Measurements from ENCODE around the gene SENP3. TPM values are rescaled to one million over a fixed set of nuclear protein-coding genes. Genes with fewer than 3 reads are reported as not detected.

The SENP3 gene
- total RNA-seq, 1 experiment from 2014 or later: 113 TPM

DNA sequence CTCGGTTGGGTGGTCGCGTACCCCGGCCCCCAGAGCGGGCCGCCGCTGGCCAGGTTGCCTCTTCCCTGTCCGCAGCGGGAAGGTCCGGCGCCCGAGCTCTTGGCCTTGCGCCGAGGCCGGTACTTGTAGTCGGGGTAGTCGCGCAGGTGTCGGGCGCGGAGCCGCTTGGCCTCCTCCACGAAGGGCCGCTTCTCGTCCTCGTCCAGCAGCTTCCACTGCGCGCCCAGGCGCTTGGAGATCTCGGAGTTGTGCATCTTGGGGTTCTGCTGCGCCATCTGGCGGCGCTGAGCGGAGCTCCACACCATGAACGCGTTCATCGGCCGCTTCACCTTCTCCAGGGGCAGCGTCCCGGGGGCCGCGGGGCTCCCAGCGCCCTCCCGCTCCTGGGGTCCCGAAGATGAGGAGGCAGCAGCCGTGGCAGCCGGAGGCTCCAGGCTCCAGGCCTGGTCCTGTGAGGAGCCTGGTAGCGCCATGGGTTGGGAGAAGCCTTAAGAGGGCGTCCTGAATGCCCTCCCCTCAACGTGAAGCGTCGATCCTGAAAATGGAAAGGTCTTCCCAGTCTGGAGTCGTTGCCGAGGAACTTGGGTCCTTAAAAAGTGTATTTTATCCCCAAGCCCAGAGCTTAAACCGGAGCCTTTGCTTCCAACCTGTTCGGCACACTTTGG, 27.6 kb downstream of the SENP3 start:
- TF ChIP-seq, protein P1, sequence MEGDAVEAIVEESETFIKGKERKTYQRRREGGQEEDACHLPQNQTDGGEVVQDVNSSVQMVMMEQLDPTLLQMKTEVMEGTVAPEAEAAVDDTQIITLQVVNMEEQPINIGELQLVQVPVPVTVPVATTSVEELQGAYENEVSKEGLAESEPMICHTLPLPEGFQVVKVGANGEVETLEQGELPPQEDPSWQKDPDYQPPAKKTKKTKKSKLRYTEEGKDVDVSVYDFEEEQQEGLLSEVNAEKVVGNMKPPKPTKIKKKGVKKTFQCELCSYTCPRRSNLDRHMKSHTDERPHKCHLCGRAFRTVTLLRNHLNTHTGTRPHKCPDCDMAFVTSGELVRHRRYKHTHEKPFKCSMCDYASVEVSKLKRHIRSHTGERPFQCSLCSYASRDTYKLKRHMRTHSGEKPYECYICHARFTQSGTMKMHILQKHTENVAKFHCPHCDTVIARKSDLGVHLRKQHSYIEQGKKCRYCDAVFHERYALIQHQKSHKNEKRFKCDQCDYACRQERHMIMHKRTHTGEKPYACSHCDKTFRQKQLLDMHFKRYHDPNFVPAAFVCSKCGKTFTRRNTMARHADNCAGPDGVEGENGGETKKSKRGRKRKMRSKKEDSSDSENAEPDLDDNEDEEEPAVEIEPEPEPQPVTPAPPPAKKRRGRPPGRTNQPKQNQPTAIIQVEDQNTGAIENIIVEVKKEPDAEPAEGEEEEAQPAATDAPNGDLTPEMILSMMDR (conservative IDR thresholded peaks at IDR 0.05; ENCODE audit: low read depth, low read length): peak; percentile 94
- no peak for TF ChIP-seq EZH2 (IDR thresholded peaks at IDR 0.05; ENCODE audit: borderline replicate concordance, low read depth, low read length, poor library complexity, severe bottlenecking)
- H3K9me3 ChIP-seq (ENCODE audit: low read depth, low read length, poor library complexity, severe bottlenecking): no peaks in the 10 kb centered on the region
- no TSS peak for BruUV-seq (replicated peaks)
- H3K4me3 ChIP-seq (ENCODE audit: low read depth, low read length, poor library complexity, severe bottlenecking): no peak overlapping the region
- ChIA-PET CTCF (interaction anchor here (0.6 to 1.2 kb wide), 8 partner anchors 9 to 544 kb away, joined by 3 to 9 read pairs (median 4); partner anchors contain the start of genes CD68, FXR2, TP53 and WRAP53), POLR2A (ENCODE audit: low non-redundant PET) (interaction anchor here (0.5 to 1.7 kb wide), 2 partner anchors 99 to 105 kb away, joined by 3 read pairs; partner anchors contain the start of genes POLR2A and WRAP53)
- intact Hi-C loops (cut with micrococcal nuclease; ENCODE audit: unreplicated experiment): no loop called here
- H3K4me1 ChIP-seq (ENCODE audit: insufficient read depth, low read length, poor library complexity, severe bottlenecking): peaks cover 10% of the 10 kb centered on the region
- peaks cover 72% of the 10 kb centered on the region for H3K36me3 ChIP-seq (ENCODE audit: insufficient read depth, low read length, poor library complexity, severe bottlenecking)
- no peaks in the 10 kb centered on the region for H3K27me3 ChIP-seq (replicated peaks; ENCODE audit: insufficient read depth, low read depth, low read length, poor library complexity)
- DNase-seq (ENCODE audit: low spot score): peak; percentile 90
- peak overlapping the region; percentile 48 for H3K27ac ChIP-seq (ENCODE audit: low read depth, low read length, poor library complexity, severe bottlenecking)

DNA sequence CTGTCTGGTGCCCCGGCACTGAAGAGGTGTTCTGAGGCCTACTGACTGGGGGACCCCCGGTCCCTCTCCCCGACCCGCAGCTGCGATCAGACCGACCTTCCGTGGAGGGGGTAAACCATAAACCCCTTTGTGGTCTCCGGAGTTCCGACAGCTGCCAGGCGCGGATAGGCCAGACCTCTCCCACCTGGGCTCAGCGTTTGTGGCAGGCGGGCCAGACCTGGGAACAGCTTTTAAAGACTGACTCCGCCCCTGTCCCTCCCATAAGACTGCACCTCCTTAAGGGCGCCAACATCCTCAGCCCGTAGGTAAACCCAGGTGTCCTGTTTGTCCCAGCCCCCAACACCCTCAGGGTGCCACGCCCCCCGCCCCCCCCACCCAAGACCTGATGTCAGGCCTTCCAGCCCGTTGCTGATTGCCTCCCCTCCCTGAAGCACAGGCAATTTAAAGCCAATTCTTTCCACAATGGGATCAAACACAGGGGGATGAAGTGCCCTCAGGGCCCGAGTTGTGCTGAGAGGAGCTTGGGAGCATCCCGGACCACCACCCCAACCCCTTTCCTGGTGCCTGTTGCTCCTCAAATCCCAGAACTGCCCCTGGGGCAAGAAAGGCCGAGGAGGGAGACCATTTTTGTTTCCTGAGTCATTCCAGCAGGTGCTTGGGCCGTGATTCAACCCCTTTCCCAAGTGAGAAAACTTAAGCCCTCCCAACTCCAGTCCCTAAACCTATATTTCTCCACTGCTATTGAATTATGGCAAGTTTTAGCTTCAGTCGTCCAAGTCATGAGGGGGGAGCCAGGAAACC, 28.4 kb downstream of the SENP3 start, which contains the start of gene SOX15:
Gene SOX15 (minus strand): TSS at position 204 of the 801 bp plus-strand sequence. CDS start 418 bp downstream, outside the sequence.
- TF ChIP-seq, protein P1 (conservative IDR thresholded peaks at IDR 0.05; ENCODE audit: low read depth, low read length): no peak
- TF ChIP-seq EZH2 (IDR thresholded peaks at IDR 0.05; ENCODE audit: borderline replicate concordance, low read depth, low read length, poor library complexity, severe bottlenecking): no peak
- Histone ChIP-seq H3K27ac (ENCODE audit: low read depth, low read length, poor library complexity, severe bottlenecking) (peak within 1 kb of the TSS; percentile 60), H3K27me3 (replicated peaks; ENCODE audit: insufficient read depth, low read depth, low read length, poor library complexity) (no peaks in the 10 kb centered on the region), H3K9me3 (ENCODE audit: low read depth, low read length, poor library complexity, severe bottlenecking) (no peaks in the 10 kb centered on the region), H3K4me1 (ENCODE audit: insufficient read depth, low read length, poor library complexity, severe bottlenecking) (peaks cover 6% of the 10 kb centered on the region), H3K36me3 (ENCODE audit: insufficient read depth, low read length, poor library complexity, severe bottlenecking) (peaks cover 79% of the 10 kb centered on the region), H3K4me3 (ENCODE audit: low read depth, low read length, poor library complexity, severe bottlenecking) (no peak within 1 kb of the TSS)
- no TSS peak for BruUV-seq (replicated peaks)
- ChIA-PET CTCF (interaction anchor here (1.1 to 1.2 kb wide), 3 partner anchors 10 to 97 kb away, joined by 6 to 9 read pairs (median 7); partner anchors contain the start of genes CD68, TP53 and WRAP53), POLR2A (ENCODE audit: low non-redundant PET) (interaction anchor here (1.7 kb wide), 1 partner anchor 98 kb away, joined by 3 read pairs; the partner anchor contains the start of gene WRAP53)
- DNase-seq (ENCODE audit: low spot score): no peak
- intact Hi-C loops (cut with micrococcal nuclease; ENCODE audit: unreplicated experiment): no loop called here

DNA sequence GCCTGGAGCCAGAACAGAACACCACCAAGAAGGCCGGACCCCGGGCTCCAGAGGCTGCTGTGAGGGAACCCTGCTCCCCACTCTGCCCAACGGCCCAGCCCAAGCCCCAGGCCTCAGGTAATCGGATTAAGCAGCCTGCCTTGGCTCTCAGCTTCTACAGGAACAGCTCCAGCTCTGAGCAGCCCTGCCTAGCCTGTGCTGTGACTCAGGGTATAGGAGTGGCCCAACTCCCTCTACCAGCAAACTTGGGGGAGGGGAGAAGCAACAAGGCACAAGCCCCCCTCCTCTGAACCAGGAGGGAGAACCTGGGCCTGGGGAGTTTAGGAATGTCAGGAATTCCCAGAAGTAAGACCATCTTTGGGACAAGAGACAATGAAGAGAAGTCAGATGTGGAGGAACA, 29.0 kb downstream of the SENP3 start:
- POLR2A ChIA-PET (ENCODE audit: low non-redundant PET): interaction anchor here (1.7 kb wide), 1 partner anchor 97 kb away, joined by 3 read pairs; the partner anchor contains the start of gene WRAP53
- no TSS peak for BruUV-seq (replicated peaks)

More for the DNA sequence above, 29.0 kb downstream of the SENP3 start:
- intact Hi-C loops (cut with micrococcal nuclease; ENCODE audit: unreplicated experiment): no loop called here
- TF ChIP-seq, protein P1 (conservative IDR thresholded peaks at IDR 0.05; ENCODE audit: low read depth, low read length): no peak
- no peak for TF ChIP-seq EZH2 (IDR thresholded peaks at IDR 0.05; ENCODE audit: borderline replicate concordance, low read depth, low read length, poor library complexity, severe bottlenecking)
- Histone ChIP-seq H3K4me1 (ENCODE audit: insufficient read depth, low read length, poor library complexity, severe bottlenecking) (no peaks in the 10 kb centered on the region), H3K27me3 (replicated peaks; ENCODE audit: insufficient read depth, low read depth, low read length, poor library complexity) (no peaks in the 10 kb centered on the region), H3K27ac (ENCODE audit: low read depth, low read length, poor library complexity, severe bottlenecking) (peak overlapping the region; percentile 60), H3K4me3 (ENCODE audit: low read depth, low read length, poor library complexity, severe bottlenecking) (no peak overlapping the region), H3K36me3 (ENCODE audit: insufficient read depth, low read length, poor library complexity, severe bottlenecking) (peaks cover 83% of the 10 kb centered on the region), H3K9me3 (ENCODE audit: low read depth, low read length, poor library complexity, severe bottlenecking) (no peaks in the 10 kb centered on the region)
- CTCF ChIA-PET: no interaction called here
- DNase-seq (ENCODE audit: low spot score): no peak
